ENCODE data around the gene TIAM1. TPM values are rescaled to one million over a fixed set of nuclear protein-coding genes. Genes with fewer than 3 reads are reported as not detected.

The TIAM1 gene
- total and polyA plus RNA-seq, 9 donors: 3.6 to 26.7 (median 7.1) TPM

- H3K4me3 ChIP-seq: no peak overlapping the region
- peaks cover 3% of the 10 kb centered on the region for H3K4me1 ChIP-seq (ENCODE audit: insufficient read depth)
- TF ChIP-seq EP300 (IDR thresholded peaks at IDR 0.05) (no peak), POLR2A (IDR thresholded peaks at IDR 0.05) (no peak), CTCF (IDR thresholded peaks at IDR 0.05) (no peak)
- WGBS, 3 donors: 62 to 68% (median 67%) methylated on average over 15 of the region's 15 CpGs
- H3K27ac ChIP-seq: no peak overlapping the region
- no peaks in the 10 kb centered on the region for H3K36me3 ChIP-seq
- intact Hi-C loops (cut with DNase I): no loop called here
- no peaks in the 10 kb centered on the region for H3K27me3 ChIP-seq
- DNase-seq: no peak
- no peaks in the 10 kb centered on the region for H3K9me3 ChIP-seq
These were observed 3.5 kb upstream of the TIAM1 start for GRCh38 chr21:31347435-31348032.

DNA sequence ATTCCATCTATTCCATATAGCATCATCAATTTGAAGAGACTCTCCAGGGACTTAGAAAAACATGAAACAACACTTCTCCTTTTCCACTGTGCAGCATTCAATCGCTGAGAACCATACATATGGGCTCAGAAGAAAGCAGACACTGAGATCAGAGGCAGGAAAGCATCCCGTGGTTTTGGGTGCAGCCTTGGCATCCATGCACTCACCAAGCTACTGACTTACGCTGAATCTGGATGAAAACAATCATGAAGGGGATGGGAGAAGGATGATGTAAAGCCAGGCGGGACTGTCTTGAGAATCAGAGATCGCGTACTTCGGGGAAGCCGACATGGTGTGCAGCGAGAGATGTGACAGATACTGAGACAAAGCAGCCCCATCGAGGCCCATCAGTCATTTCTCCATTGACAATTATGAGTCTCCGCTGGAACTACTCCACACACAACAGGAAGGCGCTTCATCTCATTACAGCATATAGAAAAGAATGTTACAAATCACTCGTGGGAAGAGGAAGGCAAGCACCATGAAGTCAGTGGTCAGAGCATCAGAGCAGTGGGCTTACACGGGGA lies 2.3 kb upstream of the TIAM1 start:
- Histone ChIP-seq H3K4me3 (no peak overlapping the region), H3K9me3 (no peaks in the 10 kb centered on the region), H3K4me1 (ENCODE audit: insufficient read depth) (peaks cover 3% of the 10 kb centered on the region), H3K27me3 (no peaks in the 10 kb centered on the region), H3K36me3 (no peaks in the 10 kb centered on the region), H3K27ac (no peak overlapping the region)
- no peak for DNase-seq
- intact Hi-C loops (cut with DNase I): no loop called here
- TF ChIP-seq EP300 (IDR thresholded peaks at IDR 0.05) (no peak), POLR2A (IDR thresholded peaks at IDR 0.05) (no peak), CTCF (IDR thresholded peaks at IDR 0.05) (no peak)
- 85 to 88% (median 86%) methylated on average over 14 of the region's 14 CpGs for WGBS, 3 donors

- intact Hi-C loops (cut with DNase I): no loop called here
- Histone ChIP-seq H3K4me1 (ENCODE audit: insufficient read depth) (peaks cover 3% of the 10 kb centered on the region), H3K27ac (no peak overlapping the region), H3K36me3 (no peaks in the 10 kb centered on the region), H3K9me3 (no peaks in the 10 kb centered on the region), H3K27me3 (no peaks in the 10 kb centered on the region), H3K4me3 (no peak overlapping the region)
- no peak for DNase-seq
- WGBS, 3 donors: 87 to 89% (median 87%) methylated on average over 2 of the region's 2 CpGs
- TF ChIP-seq EP300 (IDR thresholded peaks at IDR 0.05): no peak
- no peak for TF ChIP-seq POLR2A (IDR thresholded peaks at IDR 0.05)
- no peak for TF ChIP-seq CTCF (IDR thresholded peaks at IDR 0.05)
These were observed 1.1 kb upstream of the TIAM1 start for GRCh38 chr21:31345136-31345535.

- no peak for DNase-seq
- 33 to 67% (median 50%) methylated on average over 2 of the region's 2 CpGs for WGBS, 3 donors
- Histone ChIP-seq H3K36me3 (no peaks in the 10 kb centered on the region), H3K4me3 (no peak overlapping the region), H3K9me3 (no peaks in the 10 kb centered on the region), H3K27me3 (no peaks in the 10 kb centered on the region), H3K27ac (no peak overlapping the region), H3K4me1 (ENCODE audit: insufficient read depth) (peaks cover 3% of the 10 kb centered on the region)
- intact Hi-C loops (cut with DNase I): no loop called here
- TF ChIP-seq CTCF (IDR thresholded peaks at IDR 0.05) (no peak), EP300 (IDR thresholded peaks at IDR 0.05) (no peak), POLR2A (IDR thresholded peaks at IDR 0.05) (no peak)
These were observed 991 bp downstream of the TIAM1 start for GRCh38 chr21:31343030-31343510.
